ENCODE results near the gene SVOP.

Gene SVOP

GRCh38 chr12:108888031-108888430, 132.8 kb downstream of the SVOP start:
- H3K4me3 ChIP-seq (replicated peaks; ENCODE audit: low read depth, low read length) = no peak overlapping the region
- DNase-seq (ENCODE audit: low read depth) = no peak
- TF ChIP-seq, protein P1, sequence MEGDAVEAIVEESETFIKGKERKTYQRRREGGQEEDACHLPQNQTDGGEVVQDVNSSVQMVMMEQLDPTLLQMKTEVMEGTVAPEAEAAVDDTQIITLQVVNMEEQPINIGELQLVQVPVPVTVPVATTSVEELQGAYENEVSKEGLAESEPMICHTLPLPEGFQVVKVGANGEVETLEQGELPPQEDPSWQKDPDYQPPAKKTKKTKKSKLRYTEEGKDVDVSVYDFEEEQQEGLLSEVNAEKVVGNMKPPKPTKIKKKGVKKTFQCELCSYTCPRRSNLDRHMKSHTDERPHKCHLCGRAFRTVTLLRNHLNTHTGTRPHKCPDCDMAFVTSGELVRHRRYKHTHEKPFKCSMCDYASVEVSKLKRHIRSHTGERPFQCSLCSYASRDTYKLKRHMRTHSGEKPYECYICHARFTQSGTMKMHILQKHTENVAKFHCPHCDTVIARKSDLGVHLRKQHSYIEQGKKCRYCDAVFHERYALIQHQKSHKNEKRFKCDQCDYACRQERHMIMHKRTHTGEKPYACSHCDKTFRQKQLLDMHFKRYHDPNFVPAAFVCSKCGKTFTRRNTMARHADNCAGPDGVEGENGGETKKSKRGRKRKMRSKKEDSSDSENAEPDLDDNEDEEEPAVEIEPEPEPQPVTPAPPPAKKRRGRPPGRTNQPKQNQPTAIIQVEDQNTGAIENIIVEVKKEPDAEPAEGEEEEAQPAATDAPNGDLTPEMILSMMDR (IDR thresholded peaks at IDR 0.05; ENCODE audit: low read length, missing control alignments) = no peak

DNA sequence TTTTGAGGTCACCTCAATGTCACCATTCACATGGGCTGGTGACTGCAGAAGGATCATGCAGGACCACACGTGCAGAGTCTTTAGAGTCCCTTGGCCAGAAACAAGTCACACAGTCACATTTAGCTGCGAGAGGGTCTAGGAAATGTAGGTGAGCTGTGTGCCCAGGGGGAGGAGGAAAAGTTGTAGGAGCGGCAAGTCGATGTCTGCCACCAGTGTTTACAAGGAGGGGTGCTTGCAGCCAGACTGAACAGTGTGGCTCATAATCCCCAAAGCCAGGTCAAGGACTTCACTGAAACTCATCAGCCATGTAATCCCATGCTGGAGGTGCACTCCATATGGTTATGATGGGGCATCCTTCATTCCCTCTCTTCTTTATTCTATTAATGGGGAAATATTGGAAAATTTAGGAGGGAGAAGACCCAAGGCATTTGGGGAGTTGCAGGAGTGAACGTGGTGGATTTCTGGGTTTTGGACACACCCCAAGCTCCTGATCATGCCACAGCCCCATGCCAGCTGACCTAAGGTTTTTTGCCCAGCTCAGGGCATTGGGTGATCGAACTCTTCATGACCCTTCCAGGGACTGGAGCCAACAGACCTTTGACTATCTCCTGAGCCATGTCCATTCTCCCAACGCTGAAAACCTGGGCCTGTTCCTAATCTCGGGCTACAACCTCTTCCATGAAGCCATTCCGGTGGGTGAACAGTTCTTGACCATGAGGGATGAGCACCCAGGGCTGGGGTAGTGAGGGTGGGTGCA, 133.8 kb downstream of the SVOP start:
- H3K4me3 ChIP-seq (replicated peaks; ENCODE audit: low read depth, low read length) = no peak overlapping the region
- TF ChIP-seq, protein P1 (IDR thresholded peaks at IDR 0.05; ENCODE audit: low read length, missing control alignments) = no peak
- DNase-seq (ENCODE audit: low read depth) = no peak

GRCh38 chr12:108884116-108885012, 136.5 kb downstream of the SVOP start:
- TF ChIP-seq, protein P1 (IDR thresholded peaks at IDR 0.05; ENCODE audit: low read length, missing control alignments) = peak; percentile 61
- H3K4me3 ChIP-seq (replicated peaks; ENCODE audit: low read depth, low read length) = no peak overlapping the region
- DNase-seq (ENCODE audit: low read depth) = peak; percentile 41

DNA sequence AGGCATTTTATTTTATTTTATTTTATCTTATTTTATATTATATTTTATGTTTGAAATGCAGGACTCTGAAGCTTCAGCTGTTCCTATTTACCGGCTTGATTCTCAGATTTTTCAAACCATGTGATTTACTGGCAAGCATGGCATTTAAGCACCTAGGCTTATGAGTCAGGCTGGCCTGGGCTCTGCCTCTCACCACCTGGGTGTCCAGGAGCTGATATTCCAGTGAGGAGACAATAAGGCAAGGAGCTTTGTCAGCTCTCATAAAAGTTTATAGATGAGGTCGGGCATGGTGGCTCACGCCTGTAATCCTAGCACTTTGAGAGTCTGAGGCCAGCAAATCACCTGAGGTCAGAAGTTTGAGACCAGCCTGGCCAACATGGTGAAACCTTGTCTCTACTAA, 138.9 kb downstream of the SVOP start:
- no peak overlapping the region for H3K4me3 ChIP-seq (replicated peaks; ENCODE audit: low read depth, low read length)
- no peak for DNase-seq (ENCODE audit: low read depth)
- TF ChIP-seq, protein P1 (IDR thresholded peaks at IDR 0.05; ENCODE audit: low read length, missing control alignments) = no peak

DNA sequence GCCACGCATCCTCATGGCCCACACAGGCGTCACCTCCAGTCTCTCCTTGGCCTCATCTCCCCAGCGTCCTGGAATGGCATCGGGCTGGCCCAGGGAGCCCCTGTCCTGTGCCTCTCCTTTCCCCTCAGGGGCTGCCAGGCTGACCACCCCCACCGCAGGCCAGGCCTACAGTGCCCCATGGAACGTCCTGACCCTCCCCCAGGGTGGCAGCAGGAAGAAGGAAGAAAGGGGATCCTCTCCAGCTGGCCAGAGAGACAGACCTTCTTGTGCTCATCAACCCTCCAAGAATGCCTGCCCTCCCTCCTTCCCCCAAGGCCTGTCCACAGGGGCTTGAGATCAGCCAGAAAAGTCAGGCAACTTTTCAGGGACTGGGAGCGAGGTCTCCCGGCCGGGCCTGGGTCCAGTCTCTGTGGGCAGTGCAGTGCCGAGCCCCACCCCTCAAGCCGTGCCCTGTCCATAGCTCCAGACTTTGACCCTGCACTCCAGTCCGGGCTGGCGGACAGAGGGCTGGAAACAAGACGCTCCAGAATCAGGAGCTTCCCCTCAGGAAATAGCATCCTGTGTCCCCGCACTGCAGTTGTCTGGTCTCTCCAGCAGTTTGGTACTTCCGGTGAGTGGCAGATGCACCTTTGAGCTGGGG, 141.1 kb downstream of the SVOP start, which contains the start of gene DAO:
Gene DAO, plus strand, starts transcription at position 478 of the 640 bp plus-strand sequence. CDS start 4,915 bp downstream, outside the sequence.
- DNase-seq (ENCODE audit: low read depth) = no peak
- no peak within 1 kb of the TSS for H3K4me3 ChIP-seq (replicated peaks; ENCODE audit: low read depth, low read length)
- TF ChIP-seq, protein P1 (IDR thresholded peaks at IDR 0.05; ENCODE audit: low read length, missing control alignments) = no peak

DNA sequence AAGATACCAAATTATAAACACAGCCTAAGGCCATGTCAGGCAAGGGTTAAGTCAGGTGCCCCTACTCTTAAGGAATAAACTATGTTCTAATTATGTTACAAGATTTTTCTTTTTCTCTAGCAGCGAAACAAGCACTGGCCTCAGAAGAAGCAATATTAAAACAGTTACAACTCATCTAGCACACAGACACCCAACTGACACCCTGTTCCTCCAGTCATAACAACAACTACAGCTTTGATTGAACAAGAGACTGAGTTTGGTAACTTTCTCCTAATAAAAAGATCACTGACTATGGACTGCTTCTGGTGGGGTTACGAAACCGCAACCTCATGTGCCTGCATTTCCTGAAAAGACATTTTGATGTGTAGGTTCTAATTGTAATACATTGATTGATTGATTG, 144.3 kb downstream of the SVOP start:
- TF ChIP-seq, protein P1 (IDR thresholded peaks at IDR 0.05; ENCODE audit: low read length, missing control alignments) = no peak
- no peak overlapping the region for H3K4me3 ChIP-seq (replicated peaks; ENCODE audit: low read depth, low read length)

More for the DNA sequence above, 144.3 kb downstream of the SVOP start:
- no peak for DNase-seq (ENCODE audit: low read depth)
